ENCODE measurements around the gene MAP2K5.
"Not testable (repeated sequence)": the region's sequence is repeated elsewhere in the genome, so short reads cannot be mapped to it uniquely, and the experiment has no call there.

Gene MAP2K5

DNA sequence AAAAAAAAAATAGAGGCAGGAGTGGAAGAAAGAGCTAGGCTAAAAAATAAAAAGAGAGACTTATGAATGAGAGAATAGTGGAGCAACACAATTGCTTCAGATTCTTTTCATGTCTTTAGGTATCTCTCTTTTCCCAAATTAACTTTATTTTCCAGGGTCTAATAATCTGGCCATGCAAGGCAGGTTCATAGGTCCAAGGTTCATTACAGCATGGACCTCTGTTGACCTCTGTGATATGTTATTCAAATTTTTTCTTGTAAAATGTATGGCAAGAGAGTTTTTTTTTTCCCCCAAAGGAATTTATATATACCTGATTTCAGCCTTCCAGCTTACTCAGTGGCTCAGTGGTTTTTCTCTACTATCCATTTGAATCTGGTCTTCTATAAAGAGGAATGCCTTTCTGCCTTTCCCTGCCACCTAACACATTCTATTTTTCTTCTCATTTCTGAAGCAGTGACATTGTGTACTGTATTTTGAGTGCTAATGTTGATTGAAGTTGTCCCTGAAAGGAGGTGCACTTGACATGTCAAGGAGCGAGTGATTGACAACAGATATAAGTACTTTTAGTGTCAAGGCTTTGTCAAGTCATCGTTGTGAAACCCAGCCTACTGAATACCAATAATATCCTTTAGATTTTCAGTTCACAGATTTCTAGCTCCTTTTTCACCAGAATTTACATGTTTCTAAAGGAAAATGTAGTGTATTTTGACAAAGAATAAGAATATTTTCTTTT lies 118.5 kb downstream of the MAP2K5 start:
- DNase-seq (ENCODE audit: low read depth, low spot score): no peak
- Histone ChIP-seq H3K27ac (no peak overlapping the region), H3K4me3 (no peak overlapping the region), H3K36me3 (ENCODE audit: insufficient read depth, low read length) (peaks cover 9% of the 10 kb centered on the region), H3K9ac (ENCODE audit: insufficient read length) (no peak overlapping the region), H3K9me3 (ENCODE audit: low read depth, low read length) (0 out of 2 replicates have a peak, but pooled peaks cover under 1% of the 10 kb centered on the region)
- no peak for TF ChIP-seq POLR2AphosphoS5 (IDR thresholded peaks at IDR 0.05; ENCODE audit: borderline replicate concordance, low read depth, low read length)
- no peak for TF ChIP-seq FOXP2 (optimal IDR thresholded peaks at IDR 0.05; ENCODE audit: control extremely low read depth, extremely low read length, insufficient read depth)
- TF ChIP-seq EZH2 (IDR thresholded peaks at IDR 0.05): no peak

DNA sequence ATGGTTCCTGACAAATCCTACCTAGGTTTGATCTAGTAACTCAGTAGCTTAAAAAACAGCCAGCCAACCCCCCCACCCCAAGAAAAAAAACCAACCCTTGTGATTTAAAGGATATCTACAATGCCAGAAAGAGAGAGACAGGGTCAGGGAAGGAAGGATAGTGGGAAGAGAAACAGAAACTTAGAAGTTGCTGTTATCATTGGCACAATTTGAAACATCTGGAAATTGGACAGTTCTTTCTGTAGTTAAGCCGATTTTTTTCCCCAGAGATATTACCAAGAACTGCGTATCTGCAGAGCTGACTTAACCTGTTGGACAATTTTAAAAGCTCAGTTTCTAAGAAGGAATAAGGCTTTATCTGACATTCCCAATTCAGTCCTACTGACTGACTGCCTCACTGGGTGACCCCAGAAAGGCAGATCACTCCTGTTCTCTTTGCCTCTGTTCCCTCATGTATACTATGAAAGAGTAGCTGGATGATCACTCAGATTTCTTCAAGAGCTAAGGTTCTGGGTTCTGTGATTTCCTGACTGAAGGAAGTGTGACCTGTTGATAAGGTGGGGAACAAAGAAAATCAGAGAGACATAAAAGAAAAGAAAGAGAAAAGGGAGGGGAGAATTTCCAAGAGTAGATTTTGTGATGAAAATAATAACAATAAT lies 128.3 kb downstream of the MAP2K5 start:
- no peaks in the 10 kb centered on the region for H3K9me3 ChIP-seq (ENCODE audit: low read depth, low read length)
- no peak for DNase-seq (ENCODE audit: low read depth, low spot score)
- no peak for TF ChIP-seq EZH2 (IDR thresholded peaks at IDR 0.05)
- TF ChIP-seq FOXP2 (optimal IDR thresholded peaks at IDR 0.05; ENCODE audit: control extremely low read depth, extremely low read length, insufficient read depth): no peak
- no peak for TF ChIP-seq POLR2AphosphoS5 (IDR thresholded peaks at IDR 0.05; ENCODE audit: borderline replicate concordance, low read depth, low read length)
- no peak overlapping the region for H3K27ac ChIP-seq
- H3K4me3 ChIP-seq: no peak overlapping the region
- no peak overlapping the region for H3K9ac ChIP-seq (ENCODE audit: insufficient read length)
- peaks cover 4% of the 10 kb centered on the region; the same call in 1 of the 2 replicates for H3K36me3 ChIP-seq (ENCODE audit: insufficient read depth, low read length)

DNA sequence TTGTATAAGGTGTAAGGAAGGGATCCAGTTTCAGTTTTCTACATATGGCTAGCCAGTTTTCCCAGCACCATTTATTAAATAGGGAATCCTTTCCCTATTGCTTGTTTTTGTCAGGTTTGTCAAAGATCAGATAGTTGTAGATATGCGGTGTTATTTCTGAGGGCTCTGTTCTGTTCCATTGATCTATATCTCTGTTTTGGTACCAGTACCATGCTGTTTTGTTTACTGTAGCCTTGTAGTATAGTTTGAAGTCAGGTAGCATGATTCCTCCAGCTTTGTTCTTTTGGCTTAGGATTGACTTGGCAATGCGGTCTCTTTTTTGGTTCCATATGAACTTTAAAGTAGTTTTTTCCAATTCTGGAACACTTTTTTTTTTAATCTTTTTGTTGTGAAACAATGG lies 130.3 kb downstream of the MAP2K5 start:
- H3K4me3 ChIP-seq; DNase-seq (ENCODE audit: low read depth, low spot score); H3K36me3 ChIP-seq (ENCODE audit: insufficient read depth, low read length); H3K9ac ChIP-seq (ENCODE audit: insufficient read length); H3K27ac ChIP-seq; H3K9me3 ChIP-seq (ENCODE audit: low read depth, low read length): not testable (repeated sequence)

- TF ChIP-seq POLR2AphosphoS5 (IDR thresholded peaks at IDR 0.05; ENCODE audit: borderline replicate concordance, low read depth, low read length) (no peak), EZH2 (IDR thresholded peaks at IDR 0.05) (no peak), FOXP2 (optimal IDR thresholded peaks at IDR 0.05; ENCODE audit: control extremely low read depth, extremely low read length, insufficient read depth) (no peak)
- Histone ChIP-seq H3K27ac (no peak overlapping the region), H3K36me3 (ENCODE audit: insufficient read depth, low read length) (peaks cover under 1% of the 10 kb centered on the region; the same call in 1 of the 2 replicates), H3K4me3 (no peak overlapping the region), H3K9me3 (ENCODE audit: low read depth, low read length) (no peaks in the 10 kb centered on the region), H3K9ac (ENCODE audit: insufficient read length) (no peak overlapping the region)
- DNase-seq (ENCODE audit: low read depth, low spot score): no peak
Measured at GRCh38 chr15:67674983-67675382, 132.5 kb downstream of the MAP2K5 start.

GRCh38 chr15:67678089-67678488 lies 135.6 kb downstream of the MAP2K5 start:
- no peak for TF ChIP-seq FOXP2 (optimal IDR thresholded peaks at IDR 0.05; ENCODE audit: control extremely low read depth, extremely low read length, insufficient read depth)
- no peak for TF ChIP-seq EZH2 (IDR thresholded peaks at IDR 0.05)
- H3K36me3 ChIP-seq (ENCODE audit: insufficient read depth, low read length): no peaks in the 10 kb centered on the region
- no peak overlapping the region for H3K4me3 ChIP-seq
- no peak overlapping the region for H3K9ac ChIP-seq (ENCODE audit: insufficient read length)
- DNase-seq (ENCODE audit: low read depth, low spot score): no peak
- H3K9me3 ChIP-seq (ENCODE audit: low read depth, low read length): no peaks in the 10 kb centered on the region
- H3K27ac ChIP-seq: no peak overlapping the region

DNA sequence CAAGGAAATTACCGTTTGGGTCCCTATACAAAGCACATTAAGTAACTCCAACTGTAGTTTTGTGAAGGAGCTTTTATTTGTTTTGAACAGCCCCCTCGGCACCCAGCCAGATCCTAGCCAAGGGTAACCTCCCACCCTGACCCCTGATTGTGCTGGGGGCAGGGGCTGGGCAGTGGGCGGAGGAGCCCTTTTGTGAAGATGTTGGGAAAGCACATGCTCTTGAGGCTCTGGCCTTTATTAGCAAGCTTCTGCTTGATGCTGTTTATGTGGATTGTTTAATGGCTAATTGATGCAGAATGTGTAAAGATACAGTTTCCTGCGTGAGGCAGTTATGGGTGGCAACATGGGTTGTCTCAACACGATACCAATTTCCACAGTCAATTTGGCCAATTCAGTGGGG lies 136.5 kb downstream of the MAP2K5 start:
- peaks cover 4% of the 10 kb centered on the region; the same call in 1 of the 2 replicates for H3K9me3 ChIP-seq (ENCODE audit: low read depth, low read length)
- no peak overlapping the region for H3K9ac ChIP-seq (ENCODE audit: insufficient read length)
- no peaks in the 10 kb centered on the region for H3K36me3 ChIP-seq (ENCODE audit: insufficient read depth, low read length)
- no peak for DNase-seq (ENCODE audit: low read depth, low spot score)
- H3K4me3 ChIP-seq: no peak overlapping the region
- no peak overlapping the region for H3K27ac ChIP-seq
- TF ChIP-seq POLR2AphosphoS5 (IDR thresholded peaks at IDR 0.05; ENCODE audit: borderline replicate concordance, low read depth, low read length): no peak
- TF ChIP-seq EZH2 (IDR thresholded peaks at IDR 0.05): no peak
- no peak for TF ChIP-seq FOXP2 (optimal IDR thresholded peaks at IDR 0.05; ENCODE audit: control extremely low read depth, extremely low read length, insufficient read depth)

GRCh38 chr15:67680641-67681040 lies 138.1 kb downstream of the MAP2K5 start:
- Histone ChIP-seq H3K9ac (ENCODE audit: insufficient read length) (no peak overlapping the region), H3K36me3 (ENCODE audit: insufficient read depth, low read length) (no peaks in the 10 kb centered on the region), H3K9me3 (ENCODE audit: low read depth, low read length) (peaks cover 10% of the 10 kb centered on the region), H3K27ac (peak overlapping the region; percentile 11; the same call in 1 of the 2 replicates), H3K4me3 (no peak overlapping the region)
- DNase-seq (ENCODE audit: low read depth, low spot score): peak; percentile 28
- no peak for TF ChIP-seq EZH2 (IDR thresholded peaks at IDR 0.05)
- TF ChIP-seq POLR2AphosphoS5 (IDR thresholded peaks at IDR 0.05; ENCODE audit: borderline replicate concordance, low read depth, low read length): no peak
- TF ChIP-seq FOXP2 (optimal IDR thresholded peaks at IDR 0.05; ENCODE audit: control extremely low read depth, extremely low read length, insufficient read depth): no peak

GRCh38 chr15:67685008-67685599 lies 142.6 kb downstream of the MAP2K5 start:
- H3K36me3 ChIP-seq (ENCODE audit: insufficient read depth, low read length): no peaks in the 10 kb centered on the region
- peaks cover 10% of the 10 kb centered on the region for H3K9me3 ChIP-seq (ENCODE audit: low read depth, low read length)
- H3K27ac ChIP-seq: no peak overlapping the region
- no peak overlapping the region for H3K9ac ChIP-seq (ENCODE audit: insufficient read length)
- TF ChIP-seq FOXP2 (optimal IDR thresholded peaks at IDR 0.05; ENCODE audit: control extremely low read depth, extremely low read length, insufficient read depth) (no peak), POLR2AphosphoS5 (IDR thresholded peaks at IDR 0.05; ENCODE audit: borderline replicate concordance, low read depth, low read length) (no peak), EZH2 (IDR thresholded peaks at IDR 0.05) (no peak)
- H3K4me3 ChIP-seq: no peak overlapping the region
- peak; percentile 10 for DNase-seq (ENCODE audit: low read depth, low spot score)

Data from SK-N-MC (cell line).